H9 (cell line): ENCODE data around the gene R3HDM2. TPM values are rescaled to one million over a fixed set of nuclear protein-coding genes. Genes with fewer than 3 reads are reported as not detected.

Source experiments
- DNase-seq: peaks from one replicate; pipeline ENCODE4 v3.0.0-alpha.2; 2017
- H2AFZ ChIP-seq: one replicate; pipeline ENCODE4 v1.6.1; 2013; ENCODE audit warnings: mild to moderate bottlenecking, low read length, control low read depth, moderate library complexity
- H2AK5ac ChIP-seq: 2 replicates; pipeline ENCODE4 v1.6.1; 2013; ENCODE audit warnings: low read length, control low read depth, mixed read lengths; ENCODE audit not compliant: insufficient read length
- H2BK120ac ChIP-seq: one replicate; pipeline ENCODE4 v1.6.1; 2013; ENCODE audit warnings: low read depth, mild to moderate bottlenecking, low read length, control low read depth, inconsistent platforms; ENCODE audit not compliant: poor library complexity, severe bottlenecking
- H2BK12ac ChIP-seq: 2 replicates; pipeline ENCODE4 v1.6.1; 2013; ENCODE audit warnings: low read length, control low read depth, mixed read lengths, low read depth; ENCODE audit not compliant: insufficient read length
- H2BK15ac ChIP-seq: 2 replicates; pipeline ENCODE4 v1.6.1; 2013; ENCODE audit warnings: low read depth, low read length, control low read depth
- H2BK20ac ChIP-seq: one replicate; pipeline ENCODE4 v1.6.1; 2013; ENCODE audit warnings: low read depth, mild to moderate bottlenecking, low read length, control low read depth, inconsistent platforms; ENCODE audit not compliant: poor library complexity, severe bottlenecking
- H2BK5ac ChIP-seq: 2 replicates; pipeline ENCODE4 v1.6.1; 2013; ENCODE audit warnings: low read length, control low read depth, mixed read lengths; ENCODE audit not compliant: insufficient read length
- H3K14ac ChIP-seq: 2 replicates; pipeline ENCODE4 v1.6.1; 2013; ENCODE audit warnings: low read length, control low read depth; ENCODE audit not compliant: insufficient read depth
- H3K18ac ChIP-seq: 2 replicates; pipeline ENCODE4 v1.6.1; 2013; ENCODE audit warnings: low read depth, mild to moderate bottlenecking, mixed read lengths, low read length, control low read depth; ENCODE audit not compliant: insufficient read length
- H3K23ac ChIP-seq: 2 replicates; pipeline ENCODE4 v1.6.1; 2013; ENCODE audit warnings: low read length, control low read depth, mixed read lengths, low read depth; ENCODE audit not compliant: insufficient read length
- H3K23me2 ChIP-seq: 2 replicates; pipeline ENCODE4 v1.6.1; 2013; ENCODE audit warnings: low read depth, mild to moderate bottlenecking, mixed read lengths, low read length, control low read depth; ENCODE audit not compliant: insufficient read length, poor library complexity, severe bottlenecking
- H3K27ac ChIP-seq: 2 replicates; pipeline ENCODE4 v1.5.1; 2013; ENCODE audit warnings: low read length, control low read depth, mixed read lengths, low read depth; ENCODE audit not compliant: insufficient read length
- H3K27me3 ChIP-seq: 2 replicates; pipeline ENCODE4 v1.6.1; 2013; ENCODE audit warnings: low read length, control low read depth, inconsistent platforms; ENCODE audit not compliant: insufficient read depth
- H3K4ac ChIP-seq: 2 replicates; pipeline ENCODE4 v1.6.1; 2013; ENCODE audit warnings: low read depth, mild to moderate bottlenecking, control low read depth, inconsistent platforms, low read length, moderate library complexity
- H3K4me1 ChIP-seq: 2 replicates; pipeline ENCODE4 v1.6.1; 2013; ENCODE audit warnings: low read length, control low read depth, inconsistent platforms; ENCODE audit not compliant: insufficient read depth
- H3K4me2 ChIP-seq: 2 replicates; pipeline ENCODE4 v1.6.1; 2013; ENCODE audit warnings: low read length, control low read depth, mixed read lengths; ENCODE audit not compliant: insufficient read length, insufficient read depth
- H3K56ac ChIP-seq: 2 replicates; pipeline ENCODE4 v1.6.1; 2013; ENCODE audit warnings: low read depth, mild to moderate bottlenecking, mixed read lengths, low read length, control low read depth; ENCODE audit not compliant: insufficient read length
- H3K79me1 ChIP-seq: 2 replicates; pipeline ENCODE4 v1.6.1; 2013; ENCODE audit warnings: low read depth, mild to moderate bottlenecking, moderate library complexity, low read length, control low read depth, inconsistent platforms; ENCODE audit not compliant: insufficient read depth, poor library complexity, severe bottlenecking
- H3K79me2 ChIP-seq: 2 replicates; pipeline ENCODE4 v1.6.1; 2013; ENCODE audit warnings: low read length, control low read depth, inconsistent platforms; ENCODE audit not compliant: insufficient read depth
- H3K9ac ChIP-seq: 2 replicates; pipeline ENCODE4 v1.6.1; 2013; ENCODE audit warnings: low read length, control low read depth, mixed read lengths; ENCODE audit not compliant: insufficient read length; ENCODE audit errors: extremely low read depth
- H3K9me3 ChIP-seq: one replicate; pipeline ENCODE4 v1.6.1; 2013; ENCODE audit warnings: low read depth, low read length, inconsistent platforms; ENCODE audit not compliant: control insufficient read depth
- H3T11ph ChIP-seq: one replicate; pipeline ENCODE4 v1.6.1; 2013; ENCODE audit warnings: mild to moderate bottlenecking, low read length, control low read depth, inconsistent platforms
- H4K20me1 ChIP-seq: one replicate; pipeline ENCODE4 v1.6.1; 2013; ENCODE audit not compliant: control insufficient read depth, insufficient read length, insufficient read depth
- H4K5ac ChIP-seq: 2 replicates; pipeline ENCODE4 v1.6.1; 2013; ENCODE audit warnings: low read depth, mild to moderate bottlenecking, mixed read lengths, low read length, control low read depth; ENCODE audit not compliant: insufficient read length
- H4K8ac ChIP-seq: replicated peaks from 2 replicates; pipeline ENCODE4 v1.6.1; 2013; ENCODE audit warnings: low read length, control low read depth, mixed read lengths, low read depth; ENCODE audit not compliant: insufficient read length
- H4K91ac ChIP-seq: 2 replicates; pipeline ENCODE4 v1.6.1; 2013; ENCODE audit warnings: low read depth, mild to moderate bottlenecking, moderate library complexity, mixed read lengths, low read length, control low read depth; ENCODE audit not compliant: insufficient read length
- H3K27ac Mint-ChIP-seq, 3 experiments: 2 replicates in 2 of 3; 3 replicates in 1 of 3; pipeline ENCODE4 v1.8.0; 2020 to 2021; ENCODE audit warnings: mixed read lengths in 3 of 3, mild to moderate bottlenecking in 1 of 3, moderate library complexity in 1 of 3
- H3K27me3 Mint-ChIP-seq: 2 replicates; pipeline ENCODE4 v1.8.0; 2021; ENCODE audit warnings: low read depth, mild to moderate bottlenecking, moderate library complexity, mixed read lengths
- H3K36me3 Mint-ChIP-seq, 3 experiments: 2 replicates in 2 of 3; 3 replicates in 1 of 3; pipeline ENCODE4 v1.8.0; 2020 to 2021; ENCODE audit warnings: low read depth in 3 of 3, mixed read lengths in 3 of 3; ENCODE audit not compliant: insufficient read depth in 1 of 3
- H3K4me1 Mint-ChIP-seq, 2 experiments: 2 replicates each; pipeline ENCODE4 v1.8.0; 2020; ENCODE audit warnings: mixed read lengths in 2 of 2
- H3K4me3 Mint-ChIP-seq, 2 experiments: 2 replicates in 1 of 2; 3 replicates in 1 of 2; pipeline ENCODE4 v1.8.0; 2020 to 2021; ENCODE audit warnings: mild to moderate bottlenecking in 2 of 2, mixed read lengths in 2 of 2, moderate library complexity in 1 of 2
- H3K9me3 Mint-ChIP-seq, 2 experiments: 2 replicates in 1 of 2; 3 replicates in 1 of 2; pipeline ENCODE4 v1.8.0; 2020; ENCODE audit warnings: mild to moderate bottlenecking in 2 of 2, mixed read lengths in 2 of 2, moderate library complexity in 1 of 2
- CTCF ChIP-seq: fragments of 200-600 bp; sonication (generic); conservative IDR thresholded peaks from 3 replicates; pipeline ENCODE4 v1.8.0; 2021; ENCODE audit warnings: antibody characterized with exemption, mild to moderate bottlenecking
- WGBS: extraction: QIAGEN DNeasy Blood & Tissue Kit; methylation state at CpG from one replicate; pipeline ENCODE4 v1.1.7; 2013; ENCODE audit warnings: missing lambda C conversion rate, low lambda C conversion rate, mixed read lengths; ENCODE audit not compliant: insufficient read length; ENCODE audit errors: extremely low coverage; 5-methylcytosine and 5-hydroxymethylcytosine counted together
- total RNA-seq: library from RNA; stranded (reverse); gene quantifications from 2 replicates; pipeline ENCODE4 v1.2.1, GENCODE V29; 2021

R3HDM2 gene
- total RNA-seq, 1 experiment from 2014 or later, result 43.9 TPM

GRCh38 chr12:57389033-57389432 is 41.8 kb downstream of the R3HDM2 start:
- no peak overlapping the region for H2BK12ac ChIP-seq
- no peak overlapping the region for H3T11ph ChIP-seq
- no peak overlapping the region for H4K5ac ChIP-seq
- H3K79me2 ChIP-seq, result no peaks in the 10 kb centered on the region
- no peak overlapping the region for H4K91ac ChIP-seq
- Mint-ChIP-seq H3K4me3 (no peak overlapping the region), H3K9me3 (no peaks in the 10 kb centered on the region), H3K36me3 (peaks cover 6 to 36% (median 27%) of the 10 kb centered on the region in 3 experiments), H3K27ac (no peak overlapping the region), H3K4me1 (peaks cover 8 to 9% of the 10 kb centered on the region in 2 experiments), H3K27me3 (no peaks in the 10 kb centered on the region)
- H3K79me1 ChIP-seq, result no peaks in the 10 kb centered on the region
- H3K56ac ChIP-seq, result no peak overlapping the region
- no peak overlapping the region for H2BK15ac ChIP-seq
- no CpG with 5 or more reads among the region's 3 CpGs for WGBS
- H3K9ac ChIP-seq, result no peak overlapping the region
- no peaks in the 10 kb centered on the region for H3K9me3 ChIP-seq
- H3K27ac ChIP-seq, result no peak overlapping the region
- no peaks in the 10 kb centered on the region; the same call in 1 of the 2 replicates for H3K4me1 ChIP-seq
- no peak overlapping the region for H2BK20ac ChIP-seq
- H4K20me1 ChIP-seq, result no peaks in the 10 kb centered on the region
- no peaks in the 10 kb centered on the region for H3K23me2 ChIP-seq
- H3K4ac ChIP-seq, result no peak overlapping the region
- no peak overlapping the region for H2BK5ac ChIP-seq
- H4K8ac ChIP-seq, result no peak overlapping the region
- TF ChIP-seq CTCF, result no peak
- DNase-seq, result no peak
- H3K14ac ChIP-seq, result no peak overlapping the region
- no peak overlapping the region for H3K4me2 ChIP-seq
- no peak overlapping the region for H2AFZ ChIP-seq
- H2BK120ac ChIP-seq, result no peak overlapping the region
- no peak overlapping the region for H2AK5ac ChIP-seq
- H3K23ac ChIP-seq, result no peak overlapping the region
- H3K27me3 ChIP-seq, result no peaks in the 10 kb centered on the region
- H3K18ac ChIP-seq, result no peak overlapping the region
